ENCODE results near the gene CCDC74B.
"Not testable (repeated sequence)": the region's sequence is repeated elsewhere in the genome, so short reads cannot be mapped to it uniquely, and the experiment has no call there.

The CCDC74B gene

DNA sequence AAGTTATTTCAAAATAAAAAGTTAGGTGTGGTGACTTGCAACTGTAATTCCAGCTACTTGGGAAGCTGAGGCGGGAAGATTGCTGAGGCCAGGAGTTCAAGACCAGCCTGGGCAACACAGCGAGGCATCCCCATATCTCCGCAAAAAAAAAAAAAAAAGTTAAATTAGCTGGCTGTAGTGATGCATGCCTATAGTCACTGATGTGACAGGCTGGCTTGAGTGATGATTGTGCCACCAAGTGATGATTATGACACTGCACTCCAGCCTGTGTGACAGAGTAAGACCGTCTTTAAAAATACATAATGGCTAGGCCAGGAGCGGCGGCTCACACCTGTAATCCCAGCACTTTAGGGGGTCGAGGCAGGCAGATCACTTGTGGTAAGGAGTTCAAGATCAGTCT is 25.0 kb upstream of the CCDC74B start:
- DNase-seq (ENCODE audit: extremely low read depth, low read depth): no peak
- TF ChIP-seq, protein P1, sequence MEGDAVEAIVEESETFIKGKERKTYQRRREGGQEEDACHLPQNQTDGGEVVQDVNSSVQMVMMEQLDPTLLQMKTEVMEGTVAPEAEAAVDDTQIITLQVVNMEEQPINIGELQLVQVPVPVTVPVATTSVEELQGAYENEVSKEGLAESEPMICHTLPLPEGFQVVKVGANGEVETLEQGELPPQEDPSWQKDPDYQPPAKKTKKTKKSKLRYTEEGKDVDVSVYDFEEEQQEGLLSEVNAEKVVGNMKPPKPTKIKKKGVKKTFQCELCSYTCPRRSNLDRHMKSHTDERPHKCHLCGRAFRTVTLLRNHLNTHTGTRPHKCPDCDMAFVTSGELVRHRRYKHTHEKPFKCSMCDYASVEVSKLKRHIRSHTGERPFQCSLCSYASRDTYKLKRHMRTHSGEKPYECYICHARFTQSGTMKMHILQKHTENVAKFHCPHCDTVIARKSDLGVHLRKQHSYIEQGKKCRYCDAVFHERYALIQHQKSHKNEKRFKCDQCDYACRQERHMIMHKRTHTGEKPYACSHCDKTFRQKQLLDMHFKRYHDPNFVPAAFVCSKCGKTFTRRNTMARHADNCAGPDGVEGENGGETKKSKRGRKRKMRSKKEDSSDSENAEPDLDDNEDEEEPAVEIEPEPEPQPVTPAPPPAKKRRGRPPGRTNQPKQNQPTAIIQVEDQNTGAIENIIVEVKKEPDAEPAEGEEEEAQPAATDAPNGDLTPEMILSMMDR (IDR thresholded peaks at IDR 0.05; ENCODE audit: low read depth, low read length, missing control alignments): no peak
- H3K4me3 ChIP-seq (replicated peaks; ENCODE audit: low read depth, low read length): no peak overlapping the region

DNA sequence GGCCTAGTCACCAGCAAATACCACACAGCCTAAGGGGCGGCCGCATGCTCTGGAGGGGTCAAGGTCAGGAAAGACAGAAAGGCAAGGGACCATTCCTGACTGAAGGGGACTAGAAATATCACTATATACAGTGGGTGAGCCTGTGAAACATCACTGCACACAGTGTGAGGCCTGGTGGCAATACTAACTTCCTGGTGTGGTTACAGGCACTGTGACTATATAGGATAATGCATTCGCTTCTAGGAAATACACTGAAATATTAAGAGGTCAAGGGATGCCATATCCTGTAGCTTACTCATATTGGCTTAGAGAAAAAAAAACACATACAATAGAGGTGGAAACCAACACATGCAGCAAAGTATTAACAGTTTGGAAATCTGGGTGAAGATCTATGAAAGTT is 24.3 kb upstream of the CCDC74B start:
- DNase-seq (ENCODE audit: extremely low read depth, low read depth); H3K4me3 ChIP-seq (replicated peaks; ENCODE audit: low read depth, low read length): not testable (repeated sequence)

DNA sequence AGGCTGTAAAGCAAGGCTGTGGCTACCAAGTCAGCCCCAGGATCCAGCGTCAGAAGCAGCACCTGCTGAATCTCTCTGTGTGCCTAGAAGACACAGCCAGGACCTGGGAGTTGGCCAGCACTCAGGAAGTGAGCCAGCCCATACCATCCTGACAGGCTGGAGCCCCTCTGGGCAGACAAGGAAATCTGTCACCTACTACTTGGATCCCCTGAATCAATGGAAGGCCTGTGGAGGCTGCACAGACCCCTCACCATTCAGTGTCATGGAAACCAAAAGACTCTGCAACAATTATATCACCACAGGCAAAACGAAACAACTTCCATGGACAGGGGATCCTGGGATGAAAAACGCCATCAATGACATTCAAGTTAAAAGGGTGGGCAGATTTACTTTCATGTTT is 21.7 kb upstream of the CCDC74B start:
- H3K4me3 ChIP-seq (replicated peaks; ENCODE audit: low read depth, low read length); DNase-seq (ENCODE audit: extremely low read depth, low read depth): not testable (repeated sequence)

- no peak overlapping the region for H3K4me3 ChIP-seq (replicated peaks; ENCODE audit: low read depth, low read length)
- DNase-seq (ENCODE audit: extremely low read depth, low read depth): no peak
- TF ChIP-seq, protein P1 (IDR thresholded peaks at IDR 0.05; ENCODE audit: low read depth, low read length, missing control alignments): no peak
These were observed 20.5 kb upstream of the CCDC74B start for GRCh38 chr2:130165293-130166016.

- TF ChIP-seq, protein P1 (IDR thresholded peaks at IDR 0.05; ENCODE audit: low read depth, low read length, missing control alignments): no peak
- no peak for DNase-seq (ENCODE audit: extremely low read depth, low read depth)
- H3K4me3 ChIP-seq (replicated peaks; ENCODE audit: low read depth, low read length): no peak overlapping the region
These were observed 18.1 kb upstream of the CCDC74B start for GRCh38 chr2:130162968-130163367.

- DNase-seq (ENCODE audit: extremely low read depth, low read depth); H3K4me3 ChIP-seq (replicated peaks; ENCODE audit: low read depth, low read length): not testable (repeated sequence)
These were observed 17.6 kb upstream of the CCDC74B start for GRCh38 chr2:130162486-130162885.

DNA sequence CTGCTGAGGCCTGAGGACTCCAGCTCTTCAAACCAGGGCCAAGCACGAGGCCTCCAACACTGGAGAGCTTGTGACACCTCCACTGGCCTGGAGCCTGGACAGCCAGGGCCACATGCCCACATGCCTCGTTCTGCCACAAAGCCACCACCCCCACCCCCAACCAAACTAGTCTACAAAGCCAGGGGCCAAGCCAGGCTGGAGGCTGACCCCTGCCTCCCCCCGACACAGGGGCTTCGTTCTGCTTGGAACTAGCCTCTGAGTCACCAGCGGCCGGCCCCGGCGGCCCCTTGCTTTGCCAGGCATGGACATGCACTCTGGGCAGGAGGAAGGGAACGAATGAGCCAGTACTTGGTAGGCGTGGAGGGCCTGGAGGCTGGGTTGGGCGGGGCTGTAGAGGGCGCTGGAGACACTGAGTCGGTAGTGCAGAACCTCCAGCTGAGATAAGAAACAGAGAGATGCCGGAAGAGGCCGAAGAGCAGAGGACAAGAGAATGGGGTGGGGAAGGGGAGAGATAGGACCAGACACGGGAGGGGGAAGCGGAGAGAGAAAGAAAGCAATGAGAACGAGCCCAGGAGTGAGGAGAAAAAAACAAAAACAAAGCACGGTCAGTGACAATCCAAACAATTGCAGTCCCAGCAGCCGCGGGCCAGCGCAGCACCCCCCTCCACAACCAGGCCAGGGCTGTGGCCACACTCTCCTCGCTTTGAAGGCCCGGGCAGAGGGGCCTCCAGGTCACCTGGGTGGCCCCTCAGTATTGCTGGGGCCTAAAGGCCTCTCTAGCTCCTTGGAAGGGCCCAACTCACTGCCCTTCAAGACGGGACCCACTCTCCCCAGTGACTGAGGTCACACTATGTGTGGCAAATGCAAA is 16.2 kb upstream of the CCDC74B start:
- DNase-seq (ENCODE audit: extremely low read depth, low read depth); H3K4me3 ChIP-seq (replicated peaks; ENCODE audit: low read depth, low read length): not testable (repeated sequence)

DNA sequence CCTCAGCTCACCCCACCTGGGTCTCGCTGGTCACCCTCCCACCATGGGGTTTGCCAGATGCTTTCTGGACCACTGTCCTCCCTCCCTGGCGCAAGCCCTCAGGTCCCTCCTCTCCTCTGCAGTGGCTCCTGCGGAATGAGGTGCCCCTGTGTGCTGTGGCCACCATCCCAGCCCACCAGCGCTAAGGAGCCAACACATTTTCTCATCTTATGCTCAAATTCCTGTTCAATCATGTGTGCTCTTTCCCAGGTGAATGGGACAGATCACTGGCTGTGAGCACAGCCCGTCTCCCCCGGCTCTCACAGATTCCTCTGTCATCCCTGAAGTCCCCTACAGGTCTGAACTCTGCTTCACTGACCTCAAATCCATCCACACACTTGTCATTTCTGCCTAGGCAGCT is 15.2 kb upstream of the CCDC74B start:
- no peak overlapping the region for H3K4me3 ChIP-seq (replicated peaks; ENCODE audit: low read depth, low read length)
- no peak for DNase-seq (ENCODE audit: extremely low read depth, low read depth)
- TF ChIP-seq, protein P1 (IDR thresholded peaks at IDR 0.05; ENCODE audit: low read depth, low read length, missing control alignments): no peak

GRCh38 chr2:130159376-130159775 is 14.5 kb upstream of the CCDC74B start:
- H3K4me3 ChIP-seq (replicated peaks; ENCODE audit: low read depth, low read length); DNase-seq (ENCODE audit: extremely low read depth, low read depth): not testable (repeated sequence)

Data from HFF-Myc (cell line).